Heart left ventricle (tissue), 16 donors: ENCODE measurements around the gene NPM1. TPM values are rescaled to one million over a fixed set of nuclear protein-coding genes. Genes with fewer than 3 reads are reported as not detected.

Experiments
- ATAC-seq, 4 donors: fragments of 200-7000 bp; cut with Tn5 transposase; one replicate each; pipeline ENCODE4 v1.9.1; 2020 to 2022; ENCODE audit warnings: moderate library complexity in 4 of 4, mild to moderate bottlenecking in 3 of 4, moderate number of reproducible peaks in 1 of 4
- DNase-seq, 5 donors: peaks; one replicate each; pipeline ENCODE4 v3.0.0-alpha.2; 2020
- H3K27ac ChIP-seq, 12 donors: fragments of 200-600 bp; sonication (generic) in 4 of 12; one replicate each; pipeline versions ENCODE4 v1.5.0 to v1.8.0; 2016 to 2022; ENCODE audit warnings: mild to moderate bottlenecking in 2 of 12
- H3K27me3 ChIP-seq, 9 donors: fragments of 200-600 bp; sonication (generic) in 2 of 9; one replicate each; pipeline versions ENCODE4 v1.5.1 to v1.8.0; 2016 to 2022; ENCODE audit warnings: mild to moderate bottlenecking in 3 of 9
- H3K36me3 ChIP-seq, 9 donors: fragments of 200-600 bp; sonication (generic) in 2 of 9; one replicate each; pipeline versions ENCODE4 v1.5.0 to v1.8.0; 2018 to 2022; ENCODE audit warnings: mild to moderate bottlenecking in 2 of 9
- H3K4me1 ChIP-seq, 12 donors: fragments of 200-600 bp; sonication (generic) in 4 of 12; one replicate each; pipeline versions ENCODE4 v1.5.0 to v1.8.0; 2016 to 2022; ENCODE audit warnings: mild to moderate bottlenecking in 3 of 12
- H3K4me3 ChIP-seq, 12 donors: fragments of 200-600 bp; sonication (generic) in 4 of 12; one replicate each; pipeline versions ENCODE4 v1.5.0 to v1.8.0; 2017 to 2022; ENCODE audit warnings: mild to moderate bottlenecking in 9 of 12, moderate library complexity in 4 of 12
- H3K9me3 ChIP-seq, 12 donors: fragments of 200-600 bp; sonication (generic) in 4 of 12; one replicate each; pipeline versions ENCODE4 v1.5.0 to v1.8.0; 2016 to 2022; ENCODE audit warnings: mild to moderate bottlenecking in 1 of 12
- CTCF ChIP-seq, 12 donors: fragments of 200-600 bp; sonication (generic) in 4 of 12; IDR thresholded peaks; one replicate each; pipeline versions ENCODE4 v1.5.0 to v1.8.0; 2018 to 2022; ENCODE audit warnings: antibody characterized with exemption in 12 of 12, mild to moderate bottlenecking in 5 of 12
- POLR2A ChIP-seq, 2 donors: fragments of 450-650 bp; IDR thresholded peaks; one replicate each; pipeline ENCODE4 v1.6.1; 2017; ENCODE audit warnings: antibody characterized with exemption in 2 of 2, mild to moderate bottlenecking in 2 of 2, moderate library complexity in 2 of 2
- WGBS, 4 donors: extraction: QIAGEN DNeasy Blood & Tissue Kit in 2 of 4; methylation state at CpG; one replicate each; pipeline versions ENCODE4 v1.1.5 to v1.1.7; 2013 to 2018; 5-methylcytosine and 5-hydroxymethylcytosine counted together
- intact Hi-C, 10 donors: fragments of 100-400 bp; cut with DNase I; formaldehyde crosslinking; loops; one replicate each; pipeline versions ENCODE4 v1.11.1 to v1.14.2; 2022
- polyA plus RNA-seq, 2 donors: library from polyadenylated mRNA; stranded (reverse); fragments of 200-250 nt; gene quantifications; one replicate each; pipeline ENCODE4 v1.2.3, GENCODE V29; 2013
- total RNA-seq, 9 donors: library from RNA; depleted of rRNA in 2 of 9; stranded (reverse); fragments of >200 nt in 2 of 9; fragmentation: NEBNext Ultra II Directional in 3 of 9; extraction: Animal tissue kit (Norgen Biotek cat#: 25700) in 3 of 9; gene quantifications; one replicate each; pipeline versions ENCODE4 v1.1.0 to v1.2.4, GENCODE V29; 2016 to 2023
- donor health status: ischemic (EF 13 %, LVEDD 7.1; RV severe dilation, severe dysfunction).
- donor health status: healthy with polysubstance abuse.
- donor health status: DM: no; HTN: yes; CAD: no.
- donor health status: DM: no; HTN: no; CAD: no.
- donor health status: ischemic (EF 25% LVEDD 6.9; RV normal size, moderate dysfunction).
- donor health status: ischemic (EF 25% LVEDD 5.7; RV mildly dilated, moderate dysfunction).
- donor health status: healthy.
- donor health status: DM: yes; HTN: yes; CAD: no.
- donor health status: ischemic (EF 35%, LVEDD 5.7; RV mildly dilated, moderate dysfunction).
- donor health status: nonischemic (EF 11% LVEDD 7.7; RV severe dilation, severe dysfunction).
- donor health status: DM: yes; HTN: yes; CAD: no.
- donor health status: PGD.
- donor health status: ischemic (EF 29% LVEDD 5.4; RV normal size, mild dysfunction).
- donor health status: nonischemic (EF 23%, LVEDD 6.1; RV moderate dilation, normal function).

The NPM1 gene
- total and polyA plus RNA-seq, 11 donors, result 240 to 1,458 (median 442) TPM

GRCh38 chr5:171432583-171433351 lies 45.1 kb downstream of the NPM1 start:
- DNase-seq (peak in 2 of 5 donors; percentile 14 to 42), ATAC-seq (no peak)
- no peaks in the 10 kb centered on the region for H3K36me3 ChIP-seq
- H3K4me3 ChIP-seq, result no peak overlapping the region
- 70 to 88% (median 74%) methylated on average over 11 to 16 of the region's 16 CpGs for WGBS, 4 donors
- TF ChIP-seq POLR2A (IDR thresholded peaks at IDR 0.05), result no peak
- TF ChIP-seq CTCF (IDR thresholded peaks at IDR 0.05), result no peak
- no peaks in the 10 kb centered on the region for H3K27me3 ChIP-seq
- intact Hi-C loops, result no loop called here
- peaks cover 0 to 53% (median 15%) of the 10 kb centered on the region in 12 donors for H3K4me1 ChIP-seq
- no peaks in the 10 kb centered on the region for H3K9me3 ChIP-seq
- peak overlapping the region in 3 of 12 donors; percentile 3 to 62 (median 34) for H3K27ac ChIP-seq

DNA sequence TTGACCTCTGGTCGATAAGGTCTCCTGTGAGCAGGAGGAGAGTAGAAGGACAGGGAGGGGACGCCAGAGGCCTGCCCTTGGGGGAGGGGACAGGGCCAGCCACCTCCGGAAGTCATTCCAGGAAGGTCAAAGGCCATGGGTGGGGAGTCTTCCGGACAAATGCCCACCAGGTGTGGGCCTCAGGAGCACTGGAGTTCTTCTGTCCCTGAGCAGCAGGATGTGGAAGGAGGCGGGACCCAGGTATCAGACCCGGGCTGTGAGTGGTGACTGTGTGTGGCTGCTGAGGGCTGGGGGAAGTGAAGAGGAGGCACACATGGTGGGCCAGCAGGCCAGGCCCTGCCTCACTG lies 45.7 kb downstream of the NPM1 start:
- no peak for ATAC-seq
- intact Hi-C loops, result no loop called here

DNA sequence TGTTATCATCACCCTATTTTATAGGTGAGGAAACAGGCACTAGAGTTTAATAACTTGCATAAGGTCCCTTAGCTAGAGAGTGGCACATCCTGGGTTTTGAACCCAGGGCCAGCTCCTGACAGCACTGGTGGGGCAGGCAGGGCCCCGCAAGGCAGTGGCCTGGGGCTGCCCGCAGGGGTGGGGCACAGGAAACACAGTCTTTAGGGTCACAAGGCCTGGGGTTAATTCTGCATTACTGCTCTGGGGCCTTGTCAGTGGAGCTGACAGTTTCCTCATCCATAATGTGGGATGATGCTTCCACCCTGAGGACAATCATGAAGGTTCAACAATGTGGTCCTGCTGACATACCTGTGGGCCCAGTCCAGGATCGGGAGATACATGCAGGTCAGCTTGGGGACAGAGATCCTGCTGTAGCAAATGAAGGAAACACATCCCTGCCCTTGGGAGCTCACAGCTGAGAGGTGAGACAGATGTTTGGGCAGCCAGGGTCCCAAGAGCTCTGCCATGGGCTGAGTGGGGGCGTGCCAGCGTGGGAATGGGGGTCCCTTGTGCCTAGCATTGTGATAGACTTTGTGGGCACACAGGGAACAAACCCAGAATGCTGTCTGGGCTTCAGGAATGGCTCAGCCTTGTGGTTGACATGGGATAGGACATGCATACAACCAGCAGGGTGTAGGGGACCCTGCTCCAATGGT lies 46.5 kb downstream of the NPM1 start:
- Histone ChIP-seq H3K27ac (peak overlapping the region in 1 of 12 donors; percentile 40), H3K9me3 (no peaks in the 10 kb centered on the region), H3K4me3 (no peak overlapping the region), H3K4me1 (peaks cover 0 to 55% (median 16%) of the 10 kb centered on the region in 12 donors), H3K36me3 (no peaks in the 10 kb centered on the region), H3K27me3 (no peaks in the 10 kb centered on the region)
- intact Hi-C loops, result no loop called here
- TF ChIP-seq POLR2A (IDR thresholded peaks at IDR 0.05) (no peak), CTCF (IDR thresholded peaks at IDR 0.05) (no peak)
- DNase-seq (peak in 2 of 5 donors; percentile 9 to 27), ATAC-seq (no peak)
- 81 to 94% (median 87%) methylated on average over 4 to 5 of the region's 5 CpGs for WGBS, 4 donors

More for the DNA sequence above, 45.7 kb downstream of the NPM1 start:
- DNase-seq, result peak in 2 of 5 donors; percentile 12 to 54
- Histone ChIP-seq H3K27me3 (no peaks in the 10 kb centered on the region), H3K4me3 (no peak overlapping the region), H3K9me3 (no peaks in the 10 kb centered on the region), H3K27ac (peak overlapping the region in 3 of 12 donors; percentile 3 to 62 (median 34)), H3K36me3 (no peaks in the 10 kb centered on the region), H3K4me1 (peaks cover 0 to 54% (median 14%) of the 10 kb centered on the region in 12 donors)
- TF ChIP-seq POLR2A (IDR thresholded peaks at IDR 0.05) (no peak), CTCF (IDR thresholded peaks at IDR 0.05) (no peak)
- 45 to 55% (median 49%) methylated on average over 6 of the region's 6 CpGs for WGBS, 4 donors

GRCh38 chr5:171434874-171435273 lies 47.2 kb downstream of the NPM1 start:
- TF ChIP-seq POLR2A (IDR thresholded peaks at IDR 0.05) (no peak), CTCF (IDR thresholded peaks at IDR 0.05) (no peak)
- Histone ChIP-seq H3K4me3 (no peak overlapping the region), H3K36me3 (no peaks in the 10 kb centered on the region), H3K4me1 (peaks cover 0 to 61% (median 21%) of the 10 kb centered on the region in 12 donors), H3K9me3 (no peaks in the 10 kb centered on the region), H3K27ac (peak overlapping the region in 1 of 12 donors; percentile 69), H3K27me3 (no peaks in the 10 kb centered on the region)
- intact Hi-C loops, result no loop called here
- 88 to 93% (median 91%) methylated on average over 4 of the region's 4 CpGs for WGBS, 4 donors
- no peak for ATAC-seq
- DNase-seq, result peak in 1 of 5 donors; percentile 26
